Stimulated activated CD4-positive, alpha-beta T cell treated with anti-CD3 and anti-CD28 coated beads, TNF-alpha, amount 100 ng/mL, for 1 hour (primary cell): Measurements from ENCODE around the gene SERPINC1.
"Not testable (repeated sequence)": the region's sequence is repeated elsewhere in the genome, so short reads cannot be mapped to it uniquely, and the experiment has no call there.

Experiments
- DNase-seq, 3 donors: peaks; one replicate each; pipeline ENCODE4 v3.0.0-alpha.2; 2020; ENCODE audit warnings: low read depth in 3 of 3, low spot score in 1 of 3

Gene SERPINC1

GRCh38 chr1:173863224-173864161, 53.6 kb downstream of the SERPINC1 start:
- no peak for DNase-seq

- DNase-seq, result no peak
Measured at GRCh38 chr1:173862769-173863223, 54.3 kb downstream of the SERPINC1 start.

GRCh38 chr1:173862146-173862768, 54.9 kb downstream of the SERPINC1 start:
- not testable (repeated sequence) for DNase-seq

DNA sequence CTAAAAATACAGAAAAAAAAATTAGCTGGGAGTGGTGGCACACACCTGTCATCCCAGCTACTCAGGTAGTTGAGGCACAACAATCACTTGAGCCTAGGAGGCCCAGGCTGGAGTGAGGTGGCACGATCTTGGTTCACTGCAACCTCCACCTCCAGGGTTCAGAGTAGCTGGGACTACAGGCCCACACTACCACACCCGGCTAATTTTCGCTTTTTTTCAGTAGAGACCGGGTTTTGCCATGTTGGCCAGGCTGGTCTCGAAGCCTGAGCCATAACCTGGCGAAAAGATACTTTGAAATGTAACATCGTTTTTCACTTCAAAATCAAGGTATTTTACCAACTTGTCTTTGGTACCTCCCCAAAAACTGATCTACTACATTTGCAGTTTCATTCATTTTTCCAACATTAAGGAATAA, 55.4 kb downstream of the SERPINC1 start:
- no peak for DNase-seq

GRCh38 chr1:173860065-173860464, 57.1 kb downstream of the SERPINC1 start:
- DNase-seq, result no peak

DNA sequence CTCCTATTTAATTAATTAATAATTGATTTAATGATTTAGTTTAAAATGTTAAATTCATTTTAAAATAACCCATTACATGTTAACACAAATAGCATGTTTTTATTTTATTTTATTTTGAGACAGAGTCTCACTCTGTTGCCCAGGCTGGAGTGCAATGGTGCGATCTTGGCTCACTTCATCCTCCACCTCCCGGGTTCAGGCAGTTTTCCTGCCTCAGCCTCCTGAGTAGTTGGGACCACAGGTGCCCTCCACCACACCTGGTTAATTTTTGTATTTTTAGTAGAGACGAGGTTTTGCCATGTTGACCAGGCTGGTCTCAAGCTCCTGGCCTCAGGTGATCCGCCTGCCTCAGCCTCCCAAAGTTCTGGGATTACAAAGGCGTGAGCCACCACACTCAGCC, 57.6 kb downstream of the SERPINC1 start:
- DNase-seq, result not testable (repeated sequence)

DNA sequence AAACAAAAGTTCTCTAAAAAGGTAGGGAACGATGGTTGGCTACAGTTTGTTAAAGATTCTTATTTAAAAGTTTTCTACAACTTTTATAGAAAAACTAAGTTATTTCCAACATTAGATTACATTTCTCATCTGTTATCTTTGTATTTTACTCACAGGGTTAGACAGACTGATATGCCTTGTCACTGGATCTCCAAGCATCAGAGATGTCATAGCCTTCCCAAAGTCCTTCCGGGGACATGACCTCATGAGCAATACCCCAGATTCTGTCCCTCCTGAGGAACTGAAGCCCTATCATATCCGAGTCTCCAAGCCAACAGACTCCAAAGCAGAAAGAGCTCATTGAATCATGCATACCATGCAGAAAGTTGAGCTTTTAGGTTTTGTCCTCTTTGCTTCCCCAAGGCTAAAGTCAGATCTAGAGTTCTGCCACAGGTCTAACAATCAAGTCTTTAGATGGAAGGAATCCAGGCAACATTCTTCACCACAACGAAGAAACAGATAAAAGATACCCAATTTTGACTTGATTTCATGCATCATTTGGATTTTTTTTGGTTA, 59.7 kb downstream of the SERPINC1 start:
- no peak for DNase-seq

GRCh38 chr1:173856903-173857302, 60.2 kb downstream of the SERPINC1 start:
- no peak for DNase-seq

DNA sequence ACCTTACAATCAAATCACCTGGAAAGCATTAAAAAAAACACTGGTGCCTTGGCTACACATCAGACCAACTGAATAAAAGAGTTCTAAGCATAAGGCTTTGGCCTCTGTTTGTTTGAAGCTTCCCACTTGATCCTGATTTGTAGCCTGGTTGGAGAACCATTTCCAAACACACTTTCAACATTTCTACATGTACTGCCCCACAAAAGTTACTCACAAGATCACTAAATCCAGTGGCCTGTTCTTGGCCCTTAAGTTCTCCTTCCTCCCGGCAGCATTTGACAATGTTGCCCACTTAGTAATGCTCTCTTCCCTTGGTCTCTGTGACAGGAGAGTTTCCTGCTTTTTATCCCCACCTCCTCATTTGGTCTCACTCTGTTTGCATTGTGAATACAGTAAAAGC, 61.1 kb downstream of the SERPINC1 start:
- no peak for DNase-seq
